DND-41 (cell line): ENCODE data around the gene CDK5R1.

Source experiments
- ATAC-seq: fragments of 200-7000 bp; cut with Tn5 transposase; 3 replicates; pipeline ENCODE4 v1.9.1; 2021; ENCODE audit warnings: low read depth; ENCODE audit not compliant: insufficient read depth
- DNase-seq: peaks from one replicate; pipeline ENCODE4 v3.0.0-alpha.2; 2020
- H2AFZ ChIP-seq: 2 replicates; pipeline ENCODE4 v1.6.0; 2012; ENCODE audit warnings: low read depth, low read length
- H3K27ac ChIP-seq: 2 replicates; pipeline ENCODE4 v1.5.1; 2012; ENCODE audit warnings: low read length, inconsistent platforms
- H3K27me3 ChIP-seq: fragments of 200-600 bp; sonication (generic); 2 replicates; pipeline ENCODE4 v1.6.0; 2012; ENCODE audit warnings: low read length, mild to moderate bottlenecking, inconsistent platforms; ENCODE audit not compliant: insufficient read depth, poor library complexity
- H3K36me3 ChIP-seq: 2 replicates; pipeline ENCODE4 v1.5.1; 2012; ENCODE audit warnings: low read length, inconsistent platforms; ENCODE audit not compliant: insufficient read depth
- H3K4me1 ChIP-seq: 2 replicates; pipeline ENCODE4 v1.5.1; 2012; ENCODE audit warnings: mild to moderate bottlenecking, low read length; ENCODE audit not compliant: insufficient read depth
- H3K4me2 ChIP-seq: 2 replicates; pipeline ENCODE4 v1.6.0; 2012; ENCODE audit warnings: mild to moderate bottlenecking, moderate library complexity, low read length, inconsistent platforms; ENCODE audit not compliant: insufficient read depth
- H3K4me3 ChIP-seq, 2 experiments: fragments of 200-600 bp in 1 of 2; shearing (Covaris generic) in 1 of 2; 2 replicates each; pipeline ENCODE4 v1.5.1; 2012 to 2016; ENCODE audit warnings: inconsistent platforms in 2 of 2, low read length in 2 of 2, mild to moderate bottlenecking in 2 of 2, low read depth in 1 of 2, moderate library complexity in 1 of 2
- H3K79me2 ChIP-seq: 2 replicates; pipeline ENCODE4 v1.6.0; 2012; ENCODE audit warnings: low read length, inconsistent platforms; ENCODE audit not compliant: insufficient read depth
- H3K9ac ChIP-seq: 2 replicates; pipeline ENCODE4 v1.6.0; 2012; ENCODE audit warnings: low read depth, mild to moderate bottlenecking, inconsistent platforms, low read length, moderate library complexity
- H3K9me3 ChIP-seq: 2 replicates; pipeline ENCODE4 v1.5.1; 2012; ENCODE audit warnings: low read length, moderate library complexity, mild to moderate bottlenecking, inconsistent platforms; ENCODE audit not compliant: insufficient read depth, severe bottlenecking
- H4K20me1 ChIP-seq: 2 replicates; pipeline ENCODE4 v1.6.0; 2012; ENCODE audit warnings: low read length; ENCODE audit not compliant: insufficient read depth
- CTCF ChIP-seq: IDR thresholded peaks from 2 replicates; pipeline ENCODE4 v1.5.1; 2012; ENCODE audit warnings: borderline replicate concordance, low read length, moderate library complexity, mild to moderate bottlenecking; ENCODE audit not compliant: poor library complexity, severe bottlenecking; ENCODE audit errors: extremely low read depth
- EZH2 ChIP-seq: IDR thresholded peaks from 3 replicates; pipeline ENCODE4 v1.6.1; 2012; ENCODE audit warnings: borderline replicate concordance, low read depth, mild to moderate bottlenecking, moderate library complexity, low read length, inconsistent platforms; ENCODE audit not compliant: severe bottlenecking

The CDK5R1 gene

GRCh38 chr17:32527146-32527545, 40.4 kb downstream of the CDK5R1 start:
- H3K36me3 ChIP-seq = no peaks in the 10 kb centered on the region
- ATAC-seq = no peak
- no peaks in the 10 kb centered on the region for H3K4me1 ChIP-seq
- H3K79me2 ChIP-seq = no peaks in the 10 kb centered on the region
- H3K27me3 ChIP-seq = peaks cover 7% of the 10 kb centered on the region
- no peaks in the 10 kb centered on the region for H3K9me3 ChIP-seq
- no peak overlapping the region for H2AFZ ChIP-seq
- no peak overlapping the region for H3K4me2 ChIP-seq
- H4K20me1 ChIP-seq = no peaks in the 10 kb centered on the region
- no peak overlapping the region for H3K27ac ChIP-seq
- no peak for DNase-seq
- TF ChIP-seq EZH2 (no peak), CTCF (no peak)
- no peak overlapping the region for H3K9ac ChIP-seq
- H3K4me3 ChIP-seq = no peak overlapping the region

GRCh38 chr17:32528825-32529224, 42.0 kb downstream of the CDK5R1 start:
- H3K9me3 ChIP-seq = no peaks in the 10 kb centered on the region
- no peaks in the 10 kb centered on the region for H3K4me1 ChIP-seq
- no peak for DNase-seq
- H3K4me3 ChIP-seq = no peak overlapping the region
- H3K4me2 ChIP-seq = no peak overlapping the region
- no peak overlapping the region for H3K27ac ChIP-seq
- H3K36me3 ChIP-seq = no peaks in the 10 kb centered on the region
- H2AFZ ChIP-seq = no peak overlapping the region
- no peak for ATAC-seq
- no peak overlapping the region for H3K9ac ChIP-seq
- H3K79me2 ChIP-seq = no peaks in the 10 kb centered on the region
- peaks cover 16% of the 10 kb centered on the region for H3K27me3 ChIP-seq
- TF ChIP-seq EZH2 = no peak
- no peaks in the 10 kb centered on the region for H4K20me1 ChIP-seq

GRCh38 chr17:32529604-32530003, 42.8 kb downstream of the CDK5R1 start:
- Histone ChIP-seq H3K4me2 (no peak overlapping the region), H3K27me3 (peaks cover 22% of the 10 kb centered on the region), H2AFZ (no peak overlapping the region), H3K9me3 (no peaks in the 10 kb centered on the region), H3K4me1 (no peaks in the 10 kb centered on the region), H4K20me1 (no peaks in the 10 kb centered on the region), H3K4me3 (no peak overlapping the region), H3K9ac (no peak overlapping the region), H3K79me2 (no peaks in the 10 kb centered on the region), H3K27ac (no peak overlapping the region), H3K36me3 (no peaks in the 10 kb centered on the region)
- DNase-seq = no peak
- TF ChIP-seq EZH2 = no peak
- no peak for TF ChIP-seq CTCF
- no peak for ATAC-seq

- H3K79me2 ChIP-seq = no peaks in the 10 kb centered on the region
- H3K4me1 ChIP-seq = no peaks in the 10 kb centered on the region
- no peak for TF ChIP-seq CTCF
- peaks cover 22% of the 10 kb centered on the region for H3K27me3 ChIP-seq
- ATAC-seq (no peak), DNase-seq (no peak)
- H2AFZ ChIP-seq = no peak overlapping the region
- no peaks in the 10 kb centered on the region for H4K20me1 ChIP-seq
- no peaks in the 10 kb centered on the region for H3K9me3 ChIP-seq
- H3K27ac ChIP-seq = no peak overlapping the region
- H3K9ac ChIP-seq = no peak overlapping the region
- no peak overlapping the region for H3K4me2 ChIP-seq
- H3K36me3 ChIP-seq = no peaks in the 10 kb centered on the region
- H3K4me3 ChIP-seq = no peak overlapping the region
Observed at GRCh38 chr17:32533296-32533695, 46.5 kb downstream of the CDK5R1 start.
